SKM-1 (cell line): Measurements from ENCODE around the gene SLC12A7.
"Not testable (repeated sequence)": the region's sequence is repeated elsewhere in the genome, so short reads cannot be mapped to it uniquely, and the experiment has no call there.

Source experiments
- DNase-seq: peaks from one replicate; lab custom pipeline; 2025; ENCODE audit not compliant: unreplicated experiment; lab: John Stamatoyannopoulos, UW

SLC12A7 gene

GRCh38 chr5:1127959-1128785, 16.3 kb upstream of the SLC12A7 start:
- no peak for DNase-seq

GRCh38 chr5:1125695-1126094, 13.8 kb upstream of the SLC12A7 start:
- DNase-seq = not testable (repeated sequence)

- DNase-seq = no peak
These were observed 13.1 kb upstream of the SLC12A7 start for GRCh38 chr5:1125030-1125357.

GRCh38 chr5:1124205-1125029, 12.6 kb upstream of the SLC12A7 start:
- no peak for DNase-seq

DNA sequence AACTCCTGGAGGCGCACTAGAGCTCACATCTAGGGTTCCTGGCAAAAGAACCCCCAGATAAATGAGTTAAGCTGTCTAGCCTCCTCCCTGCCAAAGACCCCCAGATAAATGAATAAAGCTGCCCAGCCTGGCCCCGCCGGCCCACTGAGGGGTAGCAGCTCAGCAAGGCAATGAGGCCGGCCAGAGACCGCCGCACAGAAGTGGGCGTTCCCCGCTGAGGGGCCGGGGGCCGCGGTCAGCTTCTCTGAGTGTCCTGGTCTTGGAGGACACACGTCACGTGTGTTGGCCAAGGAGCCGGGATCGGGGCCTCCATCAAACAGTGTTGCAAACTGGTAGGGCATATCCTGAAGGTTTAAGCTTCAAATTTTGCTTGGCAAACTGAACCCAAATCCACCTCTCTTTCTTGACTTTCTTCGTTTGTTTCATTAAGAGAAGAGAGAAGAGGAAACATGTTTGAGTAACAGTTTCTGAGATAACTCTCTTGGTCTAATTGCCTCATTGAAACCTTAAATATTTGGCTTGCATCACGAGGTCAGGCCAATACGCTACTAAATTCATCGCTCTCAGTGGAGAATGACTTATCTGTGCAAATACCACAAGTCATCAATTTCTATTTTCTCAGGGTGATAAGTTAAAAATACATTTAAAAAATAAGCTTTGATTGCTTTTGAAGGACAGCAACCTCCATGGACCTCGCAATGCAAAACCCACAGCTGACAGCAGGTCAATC, 11.7 kb upstream of the SLC12A7 start:
- DNase-seq = no peak

- no peak for DNase-seq
These were observed 10.8 kb upstream of the SLC12A7 start for GRCh38 chr5:1122511-1123294.

DNA sequence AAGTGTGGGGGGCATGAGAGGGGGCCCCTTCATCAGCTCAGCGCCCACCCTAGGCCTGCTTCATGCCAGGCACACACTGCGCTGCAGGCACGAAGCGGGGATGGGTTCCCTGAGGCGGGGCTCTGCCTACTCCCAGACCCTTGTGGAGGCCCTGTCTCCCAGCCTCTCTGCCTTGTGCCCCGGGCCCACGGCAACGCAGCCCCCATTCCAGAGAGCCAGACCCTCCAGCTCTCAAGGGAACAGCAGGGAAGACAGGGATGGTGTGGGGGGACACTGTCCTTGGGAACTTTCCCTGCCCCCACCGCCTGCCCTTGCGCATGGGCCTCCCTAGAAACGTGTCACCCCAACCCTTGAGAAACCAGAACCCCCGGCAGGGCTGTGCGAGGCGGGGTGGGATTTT, 10.0 kb upstream of the SLC12A7 start:
- no peak for DNase-seq

- DNase-seq = no peak
These were observed 9.2 kb upstream of the SLC12A7 start for GRCh38 chr5:1121044-1121443.

DNA sequence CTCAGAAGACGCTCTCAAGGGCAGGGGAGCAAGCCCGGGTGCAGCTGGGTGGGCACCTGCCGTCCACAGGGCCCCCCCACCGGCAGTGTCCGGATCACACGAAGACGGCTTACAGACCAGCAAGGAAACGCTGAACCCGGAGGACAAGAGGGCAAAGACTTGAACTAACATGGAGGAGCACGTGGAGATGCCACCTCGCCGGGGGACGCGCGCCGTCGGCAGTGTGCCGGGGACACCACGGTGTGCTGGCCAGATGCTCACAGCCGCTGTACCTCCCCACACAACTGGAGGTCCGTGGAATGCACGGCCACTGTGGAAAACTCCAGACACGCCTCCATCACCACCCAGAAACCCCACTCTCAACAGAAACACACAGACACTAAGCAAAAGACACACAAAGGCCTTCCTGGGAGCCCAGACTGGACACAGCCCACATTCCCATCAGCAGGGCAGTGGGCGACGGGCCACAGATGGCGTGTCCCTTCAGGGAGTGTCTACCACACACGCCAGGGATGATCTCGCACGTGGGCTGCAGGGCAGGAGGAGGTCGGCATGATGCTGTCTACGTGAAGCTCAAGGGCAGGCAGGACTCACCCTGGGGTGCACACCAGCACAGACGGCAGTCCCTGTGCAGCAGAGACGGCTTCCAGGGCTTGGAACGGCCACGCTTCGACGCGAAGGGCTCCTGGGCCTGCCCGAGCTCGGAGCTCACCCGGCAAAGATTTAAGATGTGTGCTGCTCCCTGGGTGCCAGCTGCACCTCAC, 8.6 kb upstream of the SLC12A7 start:
- no peak for DNase-seq

DNA sequence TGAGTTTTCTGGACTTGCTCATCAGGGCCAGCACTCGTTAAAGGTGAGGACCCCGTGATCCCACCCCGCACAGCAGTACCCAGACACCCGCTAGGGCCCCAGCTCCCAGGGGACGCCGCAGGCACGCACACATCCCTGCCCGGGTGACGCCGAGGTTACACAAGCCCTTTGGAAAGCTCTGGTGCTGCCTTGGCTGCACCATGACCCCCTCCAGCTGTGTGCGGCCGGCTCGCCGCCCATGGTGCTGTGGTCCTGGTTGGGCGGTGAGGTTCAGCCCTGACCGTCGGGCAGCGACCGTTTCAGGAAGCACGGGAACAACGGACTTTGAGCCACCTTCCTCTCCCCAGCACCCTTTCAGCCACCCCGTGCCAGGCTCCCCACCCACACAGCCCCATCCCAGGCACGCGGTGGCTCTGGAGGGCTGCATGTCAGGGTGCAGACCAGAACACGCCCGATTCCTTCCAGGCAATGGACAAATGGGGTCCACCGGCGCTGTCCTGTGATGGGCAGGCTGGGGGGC, 7.5 kb upstream of the SLC12A7 start:
- no peak for DNase-seq

- DNase-seq = no peak
These were observed 6.9 kb upstream of the SLC12A7 start for GRCh38 chr5:1118738-1119137.

DNA sequence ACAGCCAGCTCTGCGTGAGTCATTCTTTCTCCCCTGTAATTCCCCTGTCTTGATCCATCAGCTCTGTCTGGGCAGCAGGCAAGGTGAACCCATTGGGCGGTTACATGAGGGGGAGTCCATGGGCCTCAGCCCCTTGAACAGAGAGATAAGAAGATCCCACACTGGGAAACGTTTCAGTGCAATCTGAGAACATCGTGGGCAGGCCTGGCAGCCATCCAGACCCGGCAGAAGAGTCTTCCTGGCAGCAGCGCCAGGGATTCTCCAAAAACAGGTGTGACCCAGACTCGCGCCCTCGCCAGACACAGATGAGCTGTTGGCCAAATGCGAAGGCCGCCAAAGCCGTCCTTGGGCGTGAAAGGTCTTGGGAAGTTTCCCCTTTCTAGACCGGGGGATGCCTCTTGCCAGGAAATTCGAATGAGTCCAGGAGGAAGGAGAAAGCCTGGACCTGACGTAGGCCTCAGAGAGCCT, 6.4 kb upstream of the SLC12A7 start:
- no peak for DNase-seq

DNA sequence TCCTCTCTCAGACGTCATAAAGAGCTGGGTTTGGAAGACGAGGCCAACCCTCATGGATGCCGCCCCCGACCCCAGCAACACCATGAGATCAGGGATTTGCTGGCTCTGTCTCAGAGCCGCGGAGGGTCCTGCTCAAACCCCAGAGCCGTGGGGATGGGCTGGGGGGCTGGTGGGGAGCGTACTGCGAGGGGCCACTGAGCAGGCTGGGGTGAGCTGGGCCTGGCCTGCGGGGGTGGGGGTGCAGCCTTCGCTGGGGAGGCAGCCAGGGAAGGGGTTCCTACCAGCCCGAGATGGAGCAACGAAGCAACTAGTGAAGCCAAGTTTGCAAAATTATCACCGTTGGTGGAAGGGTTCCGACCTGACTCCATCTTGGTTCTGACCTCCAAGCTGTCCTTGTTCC, 5.1 kb upstream of the SLC12A7 start:
- no peak for DNase-seq

GRCh38 chr5:1116109-1116740, 4.4 kb upstream of the SLC12A7 start:
- no peak for DNase-seq

DNA sequence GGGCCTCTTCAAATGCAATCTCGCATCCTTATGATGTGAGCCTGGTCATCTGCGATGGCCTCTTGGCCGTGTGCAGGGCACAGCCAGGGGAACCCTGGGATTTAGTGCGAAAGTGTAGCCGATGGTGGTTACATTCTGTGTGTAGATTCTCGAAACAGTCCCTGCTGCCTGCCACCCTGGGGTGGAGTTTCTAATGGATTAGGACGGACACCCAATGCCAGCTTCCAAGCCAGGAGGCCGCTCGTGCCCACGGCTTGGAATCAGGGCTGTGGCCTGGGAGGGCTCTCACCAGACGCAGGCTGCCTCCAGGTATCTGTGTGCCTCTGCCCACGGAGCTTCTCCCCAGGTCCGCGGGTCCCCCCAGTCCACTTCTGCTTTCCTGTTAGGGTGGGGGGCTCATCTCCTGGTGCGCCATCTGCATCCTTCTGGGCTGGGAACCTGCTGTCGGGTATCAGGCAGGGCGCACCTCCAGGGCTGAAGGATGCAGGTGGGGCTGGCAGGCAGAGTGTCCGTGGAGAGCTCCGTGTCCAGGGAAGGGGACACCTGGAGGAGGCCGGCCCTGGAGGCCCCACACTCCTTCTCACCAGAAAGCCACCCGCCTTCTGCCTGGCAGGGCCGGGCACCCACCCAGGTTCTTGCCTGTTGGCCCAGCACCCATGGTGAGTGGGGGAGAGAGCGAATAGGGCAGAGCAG, 3.4 kb upstream of the SLC12A7 start:
- DNase-seq = no peak

DNA sequence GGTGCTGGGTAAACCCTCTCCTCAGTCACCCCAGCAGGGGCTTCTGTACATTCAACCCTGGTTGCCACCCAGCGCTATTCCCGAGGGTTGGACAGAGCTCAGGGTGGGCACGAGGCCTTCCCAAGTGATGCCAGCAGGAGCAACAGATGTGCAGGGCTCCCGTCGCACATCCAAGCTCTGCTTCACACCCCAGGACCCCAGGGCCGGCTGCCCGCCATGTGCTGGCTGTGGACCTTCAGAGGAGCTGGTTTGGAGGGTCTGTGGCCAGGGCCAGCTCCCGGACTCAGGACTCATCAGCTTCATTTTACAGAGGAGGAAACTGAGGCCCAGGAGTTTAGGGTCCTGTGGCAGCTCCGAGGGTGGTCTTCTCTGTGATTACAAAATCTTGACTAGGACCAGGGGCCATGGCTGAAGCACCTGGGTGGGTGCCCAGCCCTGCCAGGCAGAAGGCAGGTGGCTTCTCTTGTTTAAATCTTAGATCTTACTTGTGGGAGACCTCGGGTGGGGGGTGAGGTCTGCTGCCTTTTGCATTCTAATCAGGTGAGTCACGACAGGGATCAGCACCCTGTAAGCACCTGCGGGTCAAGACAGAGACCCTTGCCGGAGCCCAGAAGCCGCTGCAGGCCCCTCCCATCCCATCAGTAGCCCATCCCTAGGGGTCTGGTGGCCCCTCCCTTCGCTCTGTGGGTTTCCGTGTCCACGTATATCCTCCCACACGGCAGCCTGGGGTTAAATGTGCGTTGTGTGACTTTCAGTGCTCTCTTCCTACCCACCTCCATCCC, 2.1 kb upstream of the SLC12A7 start:
- no peak for DNase-seq

- no peak for DNase-seq
These were observed 1.4 kb upstream of the SLC12A7 start for GRCh38 chr5:1113332-1113690.
